Measurements from ENCODE around the gene ACSM3. TPM values are rescaled to one million over a fixed set of nuclear protein-coding genes. Genes with fewer than 3 reads are reported as not detected.

ACSM3 gene
- polyA plus RNA-seq, 2 of the 4 experiments (the other 2 are of a cell fraction): 2.9 to 15.7 TPM

DNA sequence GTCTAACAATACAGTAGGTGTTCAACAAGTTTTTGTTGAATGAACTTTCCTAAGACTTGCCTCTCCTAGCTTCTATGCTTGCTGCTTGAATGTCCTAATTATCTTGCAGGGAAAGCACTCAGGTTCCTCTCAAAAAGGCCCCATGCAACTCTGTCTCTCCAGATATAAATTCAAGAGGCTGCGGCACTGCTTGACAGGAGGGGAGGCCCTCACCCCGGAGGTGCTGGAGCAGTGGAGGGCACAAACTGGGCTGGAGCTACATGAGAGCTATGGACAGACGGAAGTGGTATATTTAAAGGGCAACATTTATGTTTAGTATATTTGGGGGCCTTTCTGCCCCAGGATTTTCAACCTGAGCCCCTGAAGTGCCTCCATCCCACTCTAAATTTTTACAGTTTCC is 36.6 kb upstream of the ACSM3 start:
- ATAC-seq: no peak
- Histone ChIP-seq H3K4me1 (no peaks in the 10 kb centered on the region), H3K9me3 (no peaks in the 10 kb centered on the region), H3K4me2 (no peak overlapping the region), H3K4me3 (no peak overlapping the region), H3K27ac (no peak overlapping the region)
- ChIA-PET CTCF (no interaction called here), POLR2A (no interaction called here)
- FAIRE-seq: no peak
- no peak for TF ChIP-seq FOSL2 (IDR thresholded peaks at IDR 0.05)
- TF ChIP-seq FOSL2 (CRISPR knock-in tag; IDR thresholded peaks at IDR 0.05): no peak
- no peak for TF ChIP-seq ZNF302 (CRISPR knock-in tag; IDR thresholded peaks at IDR 0.05)
- no peak for TF ChIP-seq CBX8 (IDR thresholded peaks at IDR 0.05)
- TF ChIP-seq POLR2A (IDR thresholded peaks at IDR 0.05; ENCODE audit: low read length): no peak
- TF ChIP-seq E2F6 (IDR thresholded peaks at IDR 0.05; ENCODE audit: borderline replicate concordance, low read depth): no peak
- no peak for TF ChIP-seq CHD4 (IDR thresholded peaks at IDR 0.05; ENCODE audit: borderline replicate concordance)
- TF ChIP-seq EP300 (IDR thresholded peaks at IDR 0.05): no peak
- no peak for TF ChIP-seq HEYL (CRISPR knock-in tag; IDR thresholded peaks at IDR 0.05)
- TF ChIP-seq POLR2AphosphoS2 (conservative IDR thresholded peaks at IDR 0.05; ENCODE audit: low read length): no peak
- TF ChIP-seq HDAC2 (IDR thresholded peaks at IDR 0.05): no peak
- no peak for TF ChIP-seq HOXB5 (CRISPR knock-in tag; IDR thresholded peaks at IDR 0.05)
- TF ChIP-seq ZSCAN20 (CRISPR knock-in tag; IDR thresholded peaks at IDR 0.05): no peak
- TF ChIP-seq, protein P1, sequence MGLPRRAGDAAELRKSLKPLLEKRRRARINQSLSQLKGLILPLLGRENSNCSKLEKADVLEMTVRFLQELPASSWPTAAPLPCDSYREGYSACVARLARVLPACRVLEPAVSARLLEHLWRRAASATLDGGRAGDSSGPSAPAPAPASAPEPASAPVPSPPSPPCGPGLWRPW (IDR thresholded peaks at IDR 0.05): no peak
- no peak for TF ChIP-seq ZC3H11A (IDR thresholded peaks at IDR 0.05)
- TF ChIP-seq RCOR1 (IDR thresholded peaks at IDR 0.05; ENCODE audit: low read depth, low read length): no peak
- TF ChIP-seq, protein P2, sequence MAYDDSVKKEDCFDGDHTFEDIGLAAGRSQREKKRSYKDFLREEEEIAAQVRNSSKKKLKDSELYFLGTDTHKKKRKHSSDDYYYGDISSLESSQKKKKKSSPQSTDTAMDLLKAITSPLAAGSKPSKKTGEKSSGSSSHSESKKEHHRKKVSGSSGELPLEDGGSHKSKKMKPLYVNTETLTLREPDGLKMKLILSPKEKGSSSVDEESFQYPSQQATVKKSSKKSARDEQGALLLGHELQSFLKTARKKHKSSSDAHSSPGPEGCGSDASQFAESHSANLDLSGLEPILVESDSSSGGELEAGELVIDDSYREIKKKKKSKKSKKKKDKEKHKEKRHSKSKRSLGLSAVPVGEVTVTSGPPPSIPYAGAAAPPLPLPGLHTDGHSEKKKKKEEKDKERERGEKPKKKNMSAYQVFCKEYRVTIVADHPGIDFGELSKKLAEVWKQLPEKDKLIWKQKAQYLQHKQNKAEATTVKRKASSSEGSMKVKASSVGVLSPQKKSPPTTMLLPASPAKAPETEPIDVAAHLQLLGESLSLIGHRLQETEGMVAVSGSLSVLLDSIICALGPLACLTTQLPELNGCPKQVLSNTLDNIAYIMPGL (CRISPR knock-in tag; IDR thresholded peaks at IDR 0.05; ENCODE audit: borderline replicate concordance): no peak
- TF ChIP-seq GATA3 (IDR thresholded peaks at IDR 0.05; ENCODE audit: borderline replicate concordance): no peak
- TF ChIP-seq MAZ (IDR thresholded peaks at IDR 0.05; ENCODE audit: borderline replicate concordance, low read depth, low read length): no peak
- DNase-seq (ENCODE audit: low read depth in 1 of 2, low spot score in 1 of 2): no peak
- WGBS (ENCODE audit: missing lambda C conversion rate): 54% methylated on average over 3 of the region's 3 CpGs

- Histone ChIP-seq H3K4me2 (no peak overlapping the region), H3K27ac (no peak overlapping the region), H3K4me1 (no peaks in the 10 kb centered on the region), H3K4me3 (no peak overlapping the region), H3K9me3 (no peaks in the 10 kb centered on the region)
- 60% methylated on average over 3 of the region's 3 CpGs for WGBS (ENCODE audit: missing lambda C conversion rate)
- ChIA-PET CTCF (no interaction called here), POLR2A (no interaction called here)
- FAIRE-seq: no peak
- DNase-seq (ENCODE audit: low read depth in 1 of 2, low spot score in 1 of 2): no peak
- no peak for ATAC-seq
- TF ChIP-seq TP53 (CRISPR knock-in tag; IDR thresholded peaks at IDR 0.05): no peak
- no peak for TF ChIP-seq ZC3H11A (IDR thresholded peaks at IDR 0.05)
- TF ChIP-seq NPAS2 (CRISPR knock-in tag; IDR thresholded peaks at IDR 0.05; ENCODE audit: borderline replicate concordance): no peak
- no peak for TF ChIP-seq CHD4 (IDR thresholded peaks at IDR 0.05; ENCODE audit: borderline replicate concordance)
- TF ChIP-seq, protein P1 (IDR thresholded peaks at IDR 0.05): no peak
- TF ChIP-seq JUN (IDR thresholded peaks at IDR 0.05): no peak
- TF ChIP-seq FOSL2 (IDR thresholded peaks at IDR 0.05): no peak
- TF ChIP-seq FOSL2 (CRISPR knock-in tag; IDR thresholded peaks at IDR 0.05): no peak
- TF ChIP-seq SMC3 (IDR thresholded peaks at IDR 0.05): no peak
- no peak for TF ChIP-seq CHD2 (IDR thresholded peaks at IDR 0.05; ENCODE audit: low read length, partially characterized antibody)
- TF ChIP-seq, protein P3, sequence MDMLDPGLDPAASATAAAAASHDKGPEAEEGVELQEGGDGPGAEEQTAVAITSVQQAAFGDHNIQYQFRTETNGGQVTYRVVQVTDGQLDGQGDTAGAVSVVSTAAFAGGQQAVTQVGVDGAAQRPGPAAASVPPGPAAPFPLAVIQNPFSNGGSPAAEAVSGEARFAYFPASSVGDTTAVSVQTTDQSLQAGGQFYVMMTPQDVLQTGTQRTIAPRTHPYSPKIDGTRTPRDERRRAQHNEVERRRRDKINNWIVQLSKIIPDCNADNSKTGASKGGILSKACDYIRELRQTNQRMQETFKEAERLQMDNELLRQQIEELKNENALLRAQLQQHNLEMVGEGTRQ (IDR thresholded peaks at IDR 0.05): no peak
- no peak for TF ChIP-seq CBX8 (IDR thresholded peaks at IDR 0.05)
- TF ChIP-seq, protein P4, sequence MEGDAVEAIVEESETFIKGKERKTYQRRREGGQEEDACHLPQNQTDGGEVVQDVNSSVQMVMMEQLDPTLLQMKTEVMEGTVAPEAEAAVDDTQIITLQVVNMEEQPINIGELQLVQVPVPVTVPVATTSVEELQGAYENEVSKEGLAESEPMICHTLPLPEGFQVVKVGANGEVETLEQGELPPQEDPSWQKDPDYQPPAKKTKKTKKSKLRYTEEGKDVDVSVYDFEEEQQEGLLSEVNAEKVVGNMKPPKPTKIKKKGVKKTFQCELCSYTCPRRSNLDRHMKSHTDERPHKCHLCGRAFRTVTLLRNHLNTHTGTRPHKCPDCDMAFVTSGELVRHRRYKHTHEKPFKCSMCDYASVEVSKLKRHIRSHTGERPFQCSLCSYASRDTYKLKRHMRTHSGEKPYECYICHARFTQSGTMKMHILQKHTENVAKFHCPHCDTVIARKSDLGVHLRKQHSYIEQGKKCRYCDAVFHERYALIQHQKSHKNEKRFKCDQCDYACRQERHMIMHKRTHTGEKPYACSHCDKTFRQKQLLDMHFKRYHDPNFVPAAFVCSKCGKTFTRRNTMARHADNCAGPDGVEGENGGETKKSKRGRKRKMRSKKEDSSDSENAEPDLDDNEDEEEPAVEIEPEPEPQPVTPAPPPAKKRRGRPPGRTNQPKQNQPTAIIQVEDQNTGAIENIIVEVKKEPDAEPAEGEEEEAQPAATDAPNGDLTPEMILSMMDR (IDR thresholded peaks at IDR 0.05): no peak
- TF ChIP-seq ATOH8 (CRISPR knock-in tag; IDR thresholded peaks at IDR 0.05; ENCODE audit: low read depth): no peak
- TF ChIP-seq, protein P2 (CRISPR knock-in tag; IDR thresholded peaks at IDR 0.05; ENCODE audit: borderline replicate concordance): no peak
- no peak for TF ChIP-seq ZFP36 (IDR thresholded peaks at IDR 0.05; ENCODE audit: borderline replicate concordance, partially characterized antibody)
- TF ChIP-seq GATA3 (IDR thresholded peaks at IDR 0.05; ENCODE audit: borderline replicate concordance): no peak
Observed at GRCh38 chr16:20729141-20729540, 34.7 kb upstream of the ACSM3 start.

Measured in A549 (cell line).